CD4-positive, alpha-beta memory T cell (primary cell): ENCODE results near the gene CNOT8. TPM values are rescaled to one million over a fixed set of nuclear protein-coding genes. Genes with fewer than 3 reads are reported as not detected.
A peak's percentile ranks its signal among the peaks of the same experiment; 100 is the strongest.

Source experiments
- CTCF ChIA-PET: fragments of 350-600 bp; sonication (Branson Sonifier 250); formaldehyde crosslinking; loops from one replicate; lab custom pipeline; 2021; ENCODE audit warnings: inconsistent platforms; ENCODE audit not compliant: partially characterized antibody; lab: Charles Lee
- POLR2A ChIA-PET: fragments of 350-600 bp; sonication (Branson Sonifier 250); formaldehyde crosslinking; loops from one replicate; lab custom pipeline; 2021; ENCODE audit not compliant: partially characterized antibody; lab: Charles Lee
- DNase-seq, 5 donors: peaks; one replicate each; pipeline versions ENCODE4 v3.0.0 to v3.0.0-alpha.2; 2020 to 2022; ENCODE audit warnings: mixed read lengths in 1 of 5
- H3K27ac ChIP-seq: one replicate; pipeline ENCODE4 v1.7.0; 2013; ENCODE audit warnings: low read depth, low read length
- H3K27me3 ChIP-seq: 2 replicates; pipeline ENCODE4 v1.7.0; 2013; ENCODE audit warnings: mild to moderate bottlenecking, low read length, moderate library complexity; ENCODE audit not compliant: insufficient read depth
- H3K36me3 ChIP-seq: 2 replicates; pipeline ENCODE4 v1.7.0; 2013; ENCODE audit warnings: mild to moderate bottlenecking, low read length, moderate library complexity; ENCODE audit not compliant: insufficient read depth
- H3K4me1 ChIP-seq: 2 replicates; pipeline ENCODE4 v1.7.0; 2013; ENCODE audit warnings: mild to moderate bottlenecking, low read length, moderate library complexity; ENCODE audit not compliant: insufficient read depth
- H3K4me3 ChIP-seq, 2 donors: one replicate each; pipeline ENCODE4 v1.7.0; 2013; ENCODE audit warnings: low read length in 2 of 2, mild to moderate bottlenecking in 1 of 2
- H3K9me3 ChIP-seq, 2 donors: one replicate each; pipeline ENCODE4 v1.7.0; 2013; ENCODE audit warnings: low read length in 2 of 2, control low read depth in 1 of 2; ENCODE audit not compliant: control insufficient read depth in 1 of 2
- H3K27ac Mint-ChIP-seq, 7 donors: one replicate each; pipeline ENCODE4 v1.8.0; 2020 to 2021; ENCODE audit warnings: mixed read lengths in 7 of 7, mild to moderate bottlenecking in 6 of 7, inconsistent platforms in 3 of 7, moderate library complexity in 3 of 7
- H3K27me3 Mint-ChIP-seq, 2 donors: one replicate each; pipeline ENCODE4 v1.8.0; 2020 to 2021; ENCODE audit warnings: mixed read lengths in 2 of 2
- H3K36me3 Mint-ChIP-seq, 2 donors: one replicate each; pipeline ENCODE4 v1.8.0; 2020 to 2021; ENCODE audit warnings: mixed read lengths in 2 of 2, inconsistent platforms in 1 of 2, mild to moderate bottlenecking in 1 of 2
- H3K4me1 Mint-ChIP-seq, 4 donors: one replicate each; pipeline ENCODE4 v1.8.0; 2020 to 2021; ENCODE audit warnings: mixed read lengths in 4 of 4, mild to moderate bottlenecking in 1 of 4
- H3K4me3 Mint-ChIP-seq, 8 donors: one replicate each; pipeline ENCODE4 v1.8.0; 2020 to 2021; ENCODE audit warnings: mixed read lengths in 8 of 8, mild to moderate bottlenecking in 7 of 8, moderate library complexity in 6 of 8, inconsistent platforms in 3 of 8
- H3K9me3 Mint-ChIP-seq, 8 donors: one replicate each; pipeline ENCODE4 v1.8.0; 2020 to 2021; ENCODE audit warnings: mixed read lengths in 8 of 8, mild to moderate bottlenecking in 5 of 8, inconsistent platforms in 3 of 8, moderate library complexity in 1 of 8
- intact Hi-C: fragments of 100-400 bp; cut with micrococcal nuclease; formaldehyde crosslinking; loops from one replicate; pipeline ENCODE4 v1.15.1; 2023
- polyA plus RNA-seq, 2 donors: library from polyadenylated mRNA; unstranded; fragments of 300-500 nt; fragmentation: Illumina TruSeq; gene quantifications; one replicate each; pipeline ENCODE4 v1.2.3, GENCODE V29; 2021
- total RNA-seq, 2 experiments: library from RNA; stranded (reverse); gene quantifications; one replicate each; pipeline ENCODE4 v1.2.3, GENCODE V29; 2021

The CNOT8 gene
- total and polyA plus RNA-seq, 4 experiments from 2014 or later, result 110 to 243 (median 139) TPM

GRCh38 chr5:154871734-154872133, 13.3 kb downstream of the CNOT8 start:
- H3K4me3 ChIP-seq, result no peak overlapping the region
- no peak overlapping the region for H3K27ac ChIP-seq
- ChIA-PET POLR2A (no interaction called here), CTCF (interaction anchor here (1.3 kb wide), 1 partner anchor 9 kb away, joined by 4 read pairs; no protein-coding TSS in a partner anchor)
- Mint-ChIP-seq H3K27ac (no peak overlapping the region), H3K4me3 (no peak overlapping the region), H3K27me3 (no peaks in the 10 kb centered on the region), H3K4me1 (peaks cover 0 to 9% (median 6%) of the 10 kb centered on the region in 4 donors), H3K9me3 (peaks cover 0 to 4% (median under 1%) of the 10 kb centered on the region in 8 donors), H3K36me3 (peaks cover 62 to 67% of the 10 kb centered on the region in 2 donors)
- no peaks in the 10 kb centered on the region for H3K27me3 ChIP-seq
- H3K36me3 ChIP-seq, result peaks cover 58% of the 10 kb centered on the region
- DNase-seq, result no peak
- no peaks in the 10 kb centered on the region for H3K4me1 ChIP-seq
- H3K9me3 ChIP-seq, result no peaks in the 10 kb centered on the region
- intact Hi-C loops, result no loop called here

DNA sequence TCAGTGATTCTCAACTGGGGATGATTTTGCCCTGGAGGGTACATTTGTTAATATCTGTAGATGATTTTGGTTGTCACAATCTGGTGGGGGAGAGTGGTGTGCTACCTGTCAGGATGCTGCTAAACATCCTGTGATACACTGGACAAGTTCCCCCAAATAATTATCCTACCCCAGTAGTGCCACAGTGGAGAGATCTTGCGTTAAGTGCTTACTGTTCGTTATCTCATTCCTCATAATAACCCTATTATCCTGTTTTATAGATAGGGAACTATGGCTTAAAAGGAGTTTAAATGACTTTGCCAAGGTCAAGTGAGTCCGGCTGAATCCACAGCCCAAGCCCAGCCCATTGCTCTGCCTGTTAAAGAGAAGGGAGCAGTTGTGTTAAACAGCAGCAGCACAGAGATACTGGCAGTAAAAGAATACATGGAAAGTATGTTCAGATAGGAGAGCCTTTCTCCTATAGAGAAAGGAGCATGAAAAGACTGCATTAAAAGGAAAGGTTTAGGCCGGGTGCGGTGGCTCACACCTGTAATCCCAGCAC, 15.4 kb downstream of the CNOT8 start:
- H3K27me3 ChIP-seq, result no peaks in the 10 kb centered on the region
- H3K9me3 ChIP-seq, result peaks cover 0 to 6% of the 10 kb centered on the region in 2 donors
- intact Hi-C loops, result no loop called here
- Mint-ChIP-seq H3K4me1 (peaks cover 0 to 3% (median 1%) of the 10 kb centered on the region in 4 donors), H3K4me3 (no peak overlapping the region), H3K27me3 (no peaks in the 10 kb centered on the region), H3K36me3 (peaks cover 67 to 69% of the 10 kb centered on the region in 2 donors), H3K9me3 (peaks cover 0 to 21% (median 12%) of the 10 kb centered on the region in 8 donors), H3K27ac (peak overlapping the region in 2 of 7 donors; percentile 18 to 23)
- peaks cover 47% of the 10 kb centered on the region for H3K36me3 ChIP-seq
- CTCF ChIA-PET, result no interaction called here
- H3K4me3 ChIP-seq, result no peak overlapping the region
- POLR2A ChIA-PET, result no interaction called here
- DNase-seq, result no peak
- no peak overlapping the region for H3K27ac ChIP-seq
- no peaks in the 10 kb centered on the region for H3K4me1 ChIP-seq

GRCh38 chr5:154878642-154879335, 20.4 kb downstream of the CNOT8 start:
- no peak overlapping the region for H3K27ac Mint-ChIP-seq
- CTCF ChIA-PET, result no interaction called here
- H3K36me3 ChIP-seq, result peaks cover 18% of the 10 kb centered on the region

DNA sequence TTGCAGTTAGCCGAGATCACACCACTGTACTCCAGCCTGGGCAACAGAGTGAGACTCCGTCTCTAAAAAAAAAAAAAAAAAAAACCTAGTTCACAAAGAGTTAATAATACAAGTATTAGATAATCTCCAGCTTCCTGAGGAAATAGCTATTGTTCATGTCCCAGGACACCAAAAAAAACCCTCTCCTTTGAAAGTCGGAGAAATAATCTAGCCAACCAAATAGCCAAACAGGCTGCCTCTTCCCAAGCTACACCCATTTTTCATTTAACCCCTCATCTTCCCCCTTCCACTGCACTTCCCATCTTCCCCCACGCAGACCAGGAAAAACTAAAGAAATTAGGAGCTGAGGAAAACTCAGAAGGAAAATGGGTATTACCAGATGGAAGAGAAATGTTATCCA, 23.6 kb downstream of the CNOT8 start:
- Histone ChIP-seq H3K9me3 (peaks cover 4 to 30% of the 10 kb centered on the region in 2 donors), H3K4me3 (no peak overlapping the region), H3K27me3 (no peaks in the 10 kb centered on the region), H3K4me1 (no peaks in the 10 kb centered on the region), H3K36me3 (peaks cover 9% of the 10 kb centered on the region), H3K27ac (no peak overlapping the region)
- intact Hi-C loops, result no loop called here
- H3K27ac Mint-ChIP-seq, result no peak overlapping the region
- H3K4me3 Mint-ChIP-seq, result no peak overlapping the region
- no peak for DNase-seq
- peaks cover 0 to 1% (median 0%) of the 10 kb centered on the region in 4 donors for H3K4me1 Mint-ChIP-seq
- ChIA-PET POLR2A (interaction anchor here (0.6 kb wide), 1 partner anchor 666 kb away, joined by 3 read pairs; no protein-coding TSS in a partner anchor), CTCF (interaction anchor here (1.9 kb wide), 1 partner anchor 10 kb away, joined by 4 read pairs; no protein-coding TSS in a partner anchor)
- H3K9me3 Mint-ChIP-seq, result peaks cover 0 to 67% (median 47%) of the 10 kb centered on the region in 8 donors
- H3K36me3 Mint-ChIP-seq, result peaks cover 75 to 87% of the 10 kb centered on the region in 2 donors
- H3K27me3 Mint-ChIP-seq, result no peaks in the 10 kb centered on the region

More at GRCh38 chr5:154878642-154879335, 20.4 kb downstream of the CNOT8 start:
- no peak overlapping the region for H3K27ac ChIP-seq
- no peaks in the 10 kb centered on the region for H3K4me1 ChIP-seq
- no peaks in the 10 kb centered on the region for H3K27me3 Mint-ChIP-seq
- peaks cover 0 to 43% (median 26%) of the 10 kb centered on the region in 8 donors for H3K9me3 Mint-ChIP-seq
- POLR2A ChIA-PET, result no interaction called here
- H3K36me3 Mint-ChIP-seq, result peaks cover 76 to 85% of the 10 kb centered on the region in 2 donors
- peaks cover 0 to 11% of the 10 kb centered on the region in 2 donors for H3K9me3 ChIP-seq
- H3K4me3 Mint-ChIP-seq, result no peak overlapping the region
- no peaks in the 10 kb centered on the region for H3K27me3 ChIP-seq
- intact Hi-C loops, result no loop called here
- H3K4me1 Mint-ChIP-seq, result peaks cover 0 to 3% (median under 1%) of the 10 kb centered on the region in 4 donors
- no peak overlapping the region for H3K4me3 ChIP-seq
- no peak for DNase-seq

- Mint-ChIP-seq H3K4me3 (no peak overlapping the region), H3K27ac (no peak overlapping the region), H3K27me3 (no peaks in the 10 kb centered on the region), H3K9me3 (peaks cover 0 to 63% (median 43%) of the 10 kb centered on the region in 8 donors), H3K36me3 (peaks cover 80 to 93% of the 10 kb centered on the region in 2 donors), H3K4me1 (peaks cover 0 to 1% (median 0%) of the 10 kb centered on the region in 4 donors)
- H3K36me3 ChIP-seq, result peaks cover 20% of the 10 kb centered on the region
- no peak overlapping the region for H3K4me3 ChIP-seq
- H3K27ac ChIP-seq, result no peak overlapping the region
- ChIA-PET POLR2A (no interaction called here), CTCF (interaction anchor here (1.3 kb wide), 1 partner anchor 234 kb away, joined by 3 read pairs; no protein-coding TSS in a partner anchor)
- no peaks in the 10 kb centered on the region for H3K4me1 ChIP-seq
- intact Hi-C loops, result no loop called here
- DNase-seq, result no peak
- H3K9me3 ChIP-seq, result peaks cover 4 to 18% of the 10 kb centered on the region in 2 donors
- H3K27me3 ChIP-seq, result no peaks in the 10 kb centered on the region
These were observed 26.0 kb downstream of the CNOT8 start for GRCh38 chr5:154884424-154884823.

DNA sequence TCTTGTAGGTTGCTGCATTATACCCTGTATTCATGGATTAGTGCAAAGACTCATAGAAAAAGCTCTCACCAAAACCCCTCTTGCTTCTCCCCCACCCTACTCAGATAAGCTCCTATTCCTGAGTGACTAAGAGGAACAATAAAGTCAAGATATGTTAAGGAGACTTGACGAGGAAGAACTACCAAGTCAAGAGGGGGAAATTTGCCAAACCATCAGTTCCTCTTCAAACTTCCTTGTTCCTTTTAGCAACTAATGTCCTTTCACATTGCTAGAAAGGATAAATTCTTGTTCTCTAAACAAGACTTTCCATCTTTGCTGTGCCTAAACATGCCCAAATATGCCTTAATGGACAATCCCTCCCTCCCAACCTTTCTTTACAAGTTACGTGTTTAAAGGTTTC, 27.0 kb downstream of the CNOT8 start:
- no peak for DNase-seq
- intact Hi-C loops, result no loop called here
- H3K4me1 Mint-ChIP-seq, result peaks cover 0 to 1% (median 0%) of the 10 kb centered on the region in 4 donors
- CTCF ChIA-PET, result interaction anchor here (1.1 to 1.3 kb wide), 2 partner anchors 18 to 235 kb away, joined by 3 read pairs; no protein-coding TSS in a partner anchor
- Histone ChIP-seq H3K4me1 (no peaks in the 10 kb centered on the region), H3K36me3 (peaks cover 26% of the 10 kb centered on the region), H3K27ac (no peak overlapping the region), H3K27me3 (no peaks in the 10 kb centered on the region), H3K4me3 (no peak overlapping the region), H3K9me3 (peaks cover 4 to 18% of the 10 kb centered on the region in 2 donors)
- H3K27ac Mint-ChIP-seq, result no peak overlapping the region
- no peaks in the 10 kb centered on the region for H3K27me3 Mint-ChIP-seq
- peaks cover 77 to 90% of the 10 kb centered on the region in 2 donors for H3K36me3 Mint-ChIP-seq
- H3K4me3 Mint-ChIP-seq, result no peak overlapping the region
- POLR2A ChIA-PET, result no interaction called here
- H3K9me3 Mint-ChIP-seq, result peaks cover 0 to 54% (median 37%) of the 10 kb centered on the region in 8 donors

DNA sequence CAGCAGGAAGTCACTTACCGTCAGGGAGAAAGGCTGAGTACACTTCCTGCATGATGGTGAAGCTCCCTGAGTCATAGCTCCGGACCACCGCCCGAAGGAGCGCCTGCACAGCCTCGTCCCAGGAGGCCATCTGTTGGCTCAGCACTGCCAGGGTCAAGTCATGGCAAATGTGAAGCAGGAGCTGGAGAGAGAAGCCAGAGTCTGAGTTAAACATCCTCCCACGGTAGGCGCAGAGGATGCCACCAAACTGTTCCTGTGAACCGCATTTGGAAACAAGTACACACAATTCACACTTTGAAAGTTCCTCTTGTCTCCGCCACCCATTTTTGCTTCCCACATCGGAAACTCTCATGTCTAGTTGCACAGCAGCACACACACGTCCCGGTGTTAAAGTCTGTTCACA, 33.9 kb downstream of the CNOT8 start:
- no peak overlapping the region for H3K4me3 ChIP-seq
- intact Hi-C loops, result no loop called here
- CTCF ChIA-PET, result no interaction called here
- peaks cover 48% of the 10 kb centered on the region for H3K36me3 ChIP-seq
- Mint-ChIP-seq H3K4me3 (no peak overlapping the region), H3K9me3 (peaks cover 0 to 11% (median 5%) of the 10 kb centered on the region in 8 donors), H3K27me3 (no peaks in the 10 kb centered on the region), H3K4me1 (no peaks in the 10 kb centered on the region), H3K36me3 (peaks cover 77 to 80% of the 10 kb centered on the region in 2 donors), H3K27ac (peak overlapping the region in 1 of 7 donors; percentile 26)
- no peaks in the 10 kb centered on the region for H3K27me3 ChIP-seq
- POLR2A ChIA-PET, result no interaction called here
- no peak overlapping the region for H3K27ac ChIP-seq
- H3K9me3 ChIP-seq, result no peaks in the 10 kb centered on the region
- DNase-seq, result no peak
- H3K4me1 ChIP-seq, result no peaks in the 10 kb centered on the region
